ENCODE results near the gene CDA. TPM values are rescaled to one million over a fixed set of nuclear protein-coding genes. Genes with fewer than 3 reads are reported as not detected.

Gene CDA
- total RNA-seq, 2 experiments from 2014 or later, result 0.38 to 0.50 TPM

GRCh38 chr1:20609541-20609940 is 20.6 kb downstream of the CDA start:
- Mint-ChIP-seq H3K4me3 (no peak overlapping the region), H3K9me3 (no peaks in the 10 kb centered on the region), H3K36me3 (ENCODE audit: low read depth) (no peaks in the 10 kb centered on the region), H3K4me1 (ENCODE audit: low read depth) (no peaks in the 10 kb centered on the region), H3K27me3 (peaks cover 4% of the 10 kb centered on the region), H3K27ac (no peak overlapping the region)
- intact Hi-C loops (cut with DNase I, micrococcal nuclease), result no loop called here
- DNase-seq (no peak), ATAC-seq (ENCODE audit: poor library complexity) (no peak)
- no peaks in the 10 kb centered on the region for H3K4me1 ChIP-seq (ENCODE audit: insufficient read depth, low read length)
- CTCF ChIA-PET, result no interaction called here
- no peak overlapping the region for H3K4me3 ChIP-seq (ENCODE audit: low read length)
- no peak for TF ChIP-seq CTCF (IDR thresholded peaks at IDR 0.05)
- no peaks in the 10 kb centered on the region for H3K9me3 ChIP-seq (ENCODE audit: control insufficient read depth in 1 of 2, insufficient read depth in 1 of 2, low read length in 2 of 2)
- no peaks in the 10 kb centered on the region for H3K36me3 ChIP-seq (ENCODE audit: insufficient read depth, low read length)
- H3K27ac ChIP-seq (ENCODE audit: low read depth in 1 of 2, low read length in 2 of 2), result no peak overlapping the region
- H3K27me3 ChIP-seq (ENCODE audit: control insufficient read depth in 1 of 2, insufficient read depth in 2 of 2, low read length in 2 of 2), result no peaks in the 10 kb centered on the region
- POLR2A ChIA-PET, result no interaction called here

DNA sequence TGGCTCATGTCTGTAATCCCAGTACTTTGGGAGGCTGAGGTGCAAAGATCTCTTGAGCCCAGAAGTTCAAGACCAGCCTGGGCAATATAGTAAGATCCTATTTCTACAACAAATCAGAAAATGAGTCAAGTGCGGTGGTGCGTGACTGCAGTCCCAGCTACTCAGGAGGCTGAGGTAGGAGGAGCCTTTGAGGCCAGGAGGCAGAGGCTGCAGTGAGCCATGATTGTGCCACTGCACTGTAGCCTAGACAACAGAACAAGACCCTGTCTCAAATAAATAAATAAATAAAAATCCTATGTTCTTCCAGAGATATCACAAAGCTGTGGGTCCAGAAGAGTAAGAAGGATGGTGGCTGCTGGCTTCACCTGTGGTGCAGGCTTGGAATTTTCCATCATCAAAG is 22.1 kb downstream of the CDA start:
- ChIA-PET CTCF (no interaction called here), POLR2A (no interaction called here)
- no peak overlapping the region for H3K27ac ChIP-seq (ENCODE audit: low read depth in 1 of 2, low read length in 2 of 2)
- DNase-seq (no peak), ATAC-seq (ENCODE audit: poor library complexity) (no peak)
- H3K9me3 ChIP-seq (ENCODE audit: control insufficient read depth in 1 of 2, insufficient read depth in 1 of 2, low read length in 2 of 2), result no peaks in the 10 kb centered on the region
- H3K4me3 Mint-ChIP-seq, result no peak overlapping the region
- intact Hi-C loops (cut with DNase I, micrococcal nuclease), result no loop called here
- no peaks in the 10 kb centered on the region for H3K27me3 ChIP-seq (ENCODE audit: control insufficient read depth in 1 of 2, insufficient read depth in 2 of 2, low read length in 2 of 2)
- H3K36me3 Mint-ChIP-seq (ENCODE audit: low read depth), result no peaks in the 10 kb centered on the region
- H3K9me3 Mint-ChIP-seq, result no peaks in the 10 kb centered on the region
- no peaks in the 10 kb centered on the region for H3K4me1 Mint-ChIP-seq (ENCODE audit: low read depth)
- no peaks in the 10 kb centered on the region for H3K4me1 ChIP-seq (ENCODE audit: insufficient read depth, low read length)
- no peaks in the 10 kb centered on the region for H3K36me3 ChIP-seq (ENCODE audit: insufficient read depth, low read length)
- peaks cover 4% of the 10 kb centered on the region for H3K27me3 Mint-ChIP-seq
- no peak overlapping the region for H3K27ac Mint-ChIP-seq
- no peak for TF ChIP-seq CTCF (IDR thresholded peaks at IDR 0.05)
- H3K4me3 ChIP-seq (ENCODE audit: low read length), result no peak overlapping the region

DNA sequence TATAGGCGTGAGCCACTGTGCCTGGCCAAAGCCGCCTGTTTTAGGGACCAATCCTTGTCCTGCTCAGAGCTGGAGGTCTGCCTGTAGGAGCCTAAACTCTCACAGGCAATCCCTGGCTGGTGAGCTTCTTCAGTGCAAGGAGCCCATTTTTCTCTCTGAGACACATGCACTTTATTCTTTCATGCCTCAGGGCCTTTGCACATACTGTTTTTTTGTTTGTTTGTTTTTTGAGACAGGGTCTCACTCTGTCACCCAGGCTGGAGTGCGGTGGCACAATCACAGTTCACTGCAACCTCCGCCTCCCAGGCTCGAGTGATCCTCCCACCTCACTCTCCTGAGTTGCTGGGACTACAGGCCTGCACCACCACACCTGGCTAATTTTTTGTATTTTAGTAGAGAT is 22.8 kb downstream of the CDA start:
- intact Hi-C loops (cut with DNase I, micrococcal nuclease), result no loop called here
- no peak for TF ChIP-seq CTCF (IDR thresholded peaks at IDR 0.05)
- Mint-ChIP-seq H3K36me3 (ENCODE audit: low read depth) (no peaks in the 10 kb centered on the region), H3K27me3 (peaks cover 4% of the 10 kb centered on the region), H3K27ac (no peak overlapping the region), H3K9me3 (no peaks in the 10 kb centered on the region), H3K4me1 (ENCODE audit: low read depth) (no peaks in the 10 kb centered on the region), H3K4me3 (no peak overlapping the region)
- H3K27me3 ChIP-seq (ENCODE audit: control insufficient read depth in 1 of 2, insufficient read depth in 2 of 2, low read length in 2 of 2), result no peaks in the 10 kb centered on the region
- H3K27ac ChIP-seq (ENCODE audit: low read depth in 1 of 2, low read length in 2 of 2), result no peak overlapping the region
- no peak overlapping the region for H3K4me3 ChIP-seq (ENCODE audit: low read length)
- DNase-seq (no peak), ATAC-seq (ENCODE audit: poor library complexity) (no peak)
- no peaks in the 10 kb centered on the region for H3K4me1 ChIP-seq (ENCODE audit: insufficient read depth, low read length)
- POLR2A ChIA-PET, result no interaction called here
- CTCF ChIA-PET, result no interaction called here
- no peaks in the 10 kb centered on the region for H3K9me3 ChIP-seq (ENCODE audit: control insufficient read depth in 1 of 2, insufficient read depth in 1 of 2, low read length in 2 of 2)
- no peaks in the 10 kb centered on the region for H3K36me3 ChIP-seq (ENCODE audit: insufficient read depth, low read length)
